ENCODE results near the gene NME3.
A peak's percentile ranks its signal among the peaks of the same experiment; 100 is the strongest.

Gene NME3

GRCh38 chr16:1732071-1732470 lies 39.3 kb downstream of the NME3 start:
- WGBS, 2 donors (ENCODE audit: extremely low coverage in 2 of 2, insufficient read length in 2 of 2, insufficient replicate concordance in 1 of 2) = no CpG with 5 or more reads among the region's 14 CpGs
- Histone ChIP-seq H4K8ac (ENCODE audit: low read depth, low read length) (no peak overlapping the region), H3K27ac (replicated peaks; ENCODE audit: low read length) (no peak overlapping the region), H3K79me1 (ENCODE audit: low read depth, low read length) (no peaks in the 10 kb centered on the region), H3K27me3 (ENCODE audit: control insufficient read depth in 3 of 3, insufficient read depth in 3 of 3, low read depth in 1 of 3, low read length in 3 of 3) (no peaks in the 10 kb centered on the region), H2BK15ac (ENCODE audit: low read length) (no peak overlapping the region), H2AFZ (ENCODE audit: low read length) (no peak overlapping the region), H3K4me1 (ENCODE audit: control insufficient read depth in 2 of 2, insufficient read depth in 1 of 2, low read depth in 1 of 2, low read length in 2 of 2) (no peaks in the 10 kb centered on the region), H3K9ac (ENCODE audit: low read depth, low read length, poor library complexity) (no peak overlapping the region), H3K4ac (ENCODE audit: low read length) (no peak overlapping the region), H3K4me3 (ENCODE audit: low read length in 2 of 2) (no peak overlapping the region), H2BK120ac (ENCODE audit: low read depth, low read length) (no peak overlapping the region), H3K18ac (ENCODE audit: low read length) (no peak overlapping the region), H4K91ac (ENCODE audit: low read depth, low read length, poor library complexity) (no peak overlapping the region), H3K9me3 (replicated peaks in 1 of 2; ENCODE audit: control insufficient read depth in 2 of 2, insufficient read depth in 1 of 2, low read depth in 1 of 2, low read length in 2 of 2) (peaks cover 14 to 19% of the 10 kb centered on the region in 2 donors), H2AK5ac (ENCODE audit: low read depth, low read length) (no peak overlapping the region), H3K4me2 (ENCODE audit: insufficient read depth, low read length, poor library complexity, severe bottlenecking) (no peak overlapping the region), H3K23ac (ENCODE audit: low read depth, low read length, poor library complexity) (peak overlapping the region; percentile 31), H3K14ac (ENCODE audit: low read length) (no peak overlapping the region), H2BK12ac (ENCODE audit: low read length) (no peak overlapping the region), H3K36me3 (replicated peaks in 1 of 2; ENCODE audit: control insufficient read depth in 2 of 2, insufficient read depth in 2 of 2, low read length in 2 of 2) (peaks cover 46 to 74% of the 10 kb centered on the region in 2 donors), H2BK5ac (ENCODE audit: low read length) (no peak overlapping the region)
- no peak for DNase-seq (ENCODE audit: low spot score)

- no peak overlapping the region for H3K4ac ChIP-seq (ENCODE audit: low read length)
- H3K4me1 ChIP-seq (ENCODE audit: control insufficient read depth in 2 of 2, insufficient read depth in 1 of 2, low read depth in 1 of 2, low read length in 2 of 2) = no peaks in the 10 kb centered on the region
- no peak overlapping the region for H3K4me2 ChIP-seq (ENCODE audit: insufficient read depth, low read length, poor library complexity, severe bottlenecking)
- no peak overlapping the region for H3K18ac ChIP-seq (ENCODE audit: low read length)
- peaks cover 50 to 79% of the 10 kb centered on the region in 2 donors for H3K36me3 ChIP-seq (replicated peaks in 1 of 2; ENCODE audit: control insufficient read depth in 2 of 2, insufficient read depth in 2 of 2, low read length in 2 of 2)
- H2AK5ac ChIP-seq (ENCODE audit: low read depth, low read length) = no peak overlapping the region
- no peak overlapping the region for H3K9ac ChIP-seq (ENCODE audit: low read depth, low read length, poor library complexity)
- H4K8ac ChIP-seq (ENCODE audit: low read depth, low read length) = no peak overlapping the region
- DNase-seq (ENCODE audit: low spot score) = no peak
- H4K91ac ChIP-seq (ENCODE audit: low read depth, low read length, poor library complexity) = no peak overlapping the region
- no CpG with 5 or more reads among the region's 7 CpGs for WGBS, 2 donors (ENCODE audit: extremely low coverage in 2 of 2, insufficient read length in 2 of 2, insufficient replicate concordance in 1 of 2)
- no peak overlapping the region for H2BK12ac ChIP-seq (ENCODE audit: low read length)
- peaks cover 14 to 16% of the 10 kb centered on the region in 2 donors for H3K9me3 ChIP-seq (replicated peaks in 1 of 2; ENCODE audit: control insufficient read depth in 2 of 2, insufficient read depth in 1 of 2, low read depth in 1 of 2, low read length in 2 of 2)
- no peak overlapping the region for H2BK120ac ChIP-seq (ENCODE audit: low read depth, low read length)
- H3K79me1 ChIP-seq (ENCODE audit: low read depth, low read length) = no peaks in the 10 kb centered on the region
- H2AFZ ChIP-seq (ENCODE audit: low read length) = no peak overlapping the region
- no peak overlapping the region for H2BK5ac ChIP-seq (ENCODE audit: low read length)
- H3K14ac ChIP-seq (ENCODE audit: low read length) = no peak overlapping the region
- H2BK15ac ChIP-seq (ENCODE audit: low read length) = no peak overlapping the region
- H3K4me3 ChIP-seq (ENCODE audit: low read length in 2 of 2) = no peak overlapping the region
- H3K23ac ChIP-seq (ENCODE audit: low read depth, low read length, poor library complexity) = no peak overlapping the region
- no peaks in the 10 kb centered on the region for H3K27me3 ChIP-seq (ENCODE audit: control insufficient read depth in 3 of 3, insufficient read depth in 3 of 3, low read depth in 1 of 3, low read length in 3 of 3)
- H3K27ac ChIP-seq (replicated peaks; ENCODE audit: low read length) = no peak overlapping the region
Observed at GRCh38 chr16:1731603-1732002, 39.7 kb downstream of the NME3 start.

- Histone ChIP-seq H3K4me3 (ENCODE audit: low read length in 2 of 2) (no peak overlapping the region), H2BK12ac (ENCODE audit: low read length) (no peak overlapping the region), H3K18ac (ENCODE audit: low read length) (no peak overlapping the region), H2BK5ac (ENCODE audit: low read length) (no peak overlapping the region), H3K9ac (ENCODE audit: low read depth, low read length, poor library complexity) (peak overlapping the region; percentile 50), H3K27ac (replicated peaks; ENCODE audit: low read length) (no peak overlapping the region), H3K4ac (ENCODE audit: low read length) (no peak overlapping the region), H2BK15ac (ENCODE audit: low read length) (no peak overlapping the region), H2AK5ac (ENCODE audit: low read depth, low read length) (no peak overlapping the region), H3K27me3 (ENCODE audit: control insufficient read depth in 3 of 3, insufficient read depth in 3 of 3, low read depth in 1 of 3, low read length in 3 of 3) (no peaks in the 10 kb centered on the region), H3K4me2 (ENCODE audit: insufficient read depth, low read length, poor library complexity, severe bottlenecking) (no peak overlapping the region), H3K9me3 (replicated peaks in 1 of 2; ENCODE audit: control insufficient read depth in 2 of 2, insufficient read depth in 1 of 2, low read depth in 1 of 2, low read length in 2 of 2) (peaks cover 14% of the 10 kb centered on the region in 2 donors), H2BK120ac (ENCODE audit: low read depth, low read length) (no peak overlapping the region), H3K4me1 (ENCODE audit: control insufficient read depth in 2 of 2, insufficient read depth in 1 of 2, low read depth in 1 of 2, low read length in 2 of 2) (no peaks in the 10 kb centered on the region), H4K91ac (ENCODE audit: low read depth, low read length, poor library complexity) (no peak overlapping the region), H3K23ac (ENCODE audit: low read depth, low read length, poor library complexity) (no peak overlapping the region), H2AFZ (ENCODE audit: low read length) (no peak overlapping the region), H4K8ac (ENCODE audit: low read depth, low read length) (no peak overlapping the region), H3K79me1 (ENCODE audit: low read depth, low read length) (no peaks in the 10 kb centered on the region), H3K36me3 (replicated peaks in 1 of 2; ENCODE audit: control insufficient read depth in 2 of 2, insufficient read depth in 2 of 2, low read length in 2 of 2) (peaks cover 51 to 84% of the 10 kb centered on the region in 2 donors), H3K14ac (ENCODE audit: low read length) (no peak overlapping the region)
- DNase-seq (ENCODE audit: low spot score) = no peak
- no CpG with 5 or more reads among the region's 7 CpGs for WGBS, 2 donors (ENCODE audit: extremely low coverage in 2 of 2, insufficient read length in 2 of 2, insufficient replicate concordance in 1 of 2)
Observed at GRCh38 chr16:1731073-1731472, 40.3 kb downstream of the NME3 start.

- Histone ChIP-seq H3K27me3 (ENCODE audit: control insufficient read depth in 3 of 3, insufficient read depth in 3 of 3, low read depth in 1 of 3, low read length in 3 of 3) (no peaks in the 10 kb centered on the region), H3K4me2 (ENCODE audit: insufficient read depth, low read length, poor library complexity, severe bottlenecking) (no peak overlapping the region), H3K23ac (ENCODE audit: low read depth, low read length, poor library complexity) (no peak overlapping the region), H2BK120ac (ENCODE audit: low read depth, low read length) (no peak overlapping the region), H3K36me3 (replicated peaks in 1 of 2; ENCODE audit: control insufficient read depth in 2 of 2, insufficient read depth in 2 of 2, low read length in 2 of 2) (peaks cover 48 to 85% of the 10 kb centered on the region in 2 donors), H3K79me1 (ENCODE audit: low read depth, low read length) (peaks cover 1% of the 10 kb centered on the region), H3K9me3 (replicated peaks in 1 of 2; ENCODE audit: control insufficient read depth in 2 of 2, insufficient read depth in 1 of 2, low read depth in 1 of 2, low read length in 2 of 2) (peaks cover 2 to 3% of the 10 kb centered on the region in 2 donors), H3K9ac (ENCODE audit: low read depth, low read length, poor library complexity) (peak overlapping the region; percentile 44), H3K14ac (ENCODE audit: low read length) (no peak overlapping the region), H2BK12ac (ENCODE audit: low read length) (no peak overlapping the region), H2BK5ac (ENCODE audit: low read length) (no peak overlapping the region), H2BK15ac (ENCODE audit: low read length) (no peak overlapping the region), H4K91ac (ENCODE audit: low read depth, low read length, poor library complexity) (no peak overlapping the region), H3K4me3 (ENCODE audit: low read length in 2 of 2) (no peak overlapping the region), H3K27ac (replicated peaks; ENCODE audit: low read length) (no peak overlapping the region), H3K4ac (ENCODE audit: low read length) (no peak overlapping the region), H2AK5ac (ENCODE audit: low read depth, low read length) (no peak overlapping the region), H3K18ac (ENCODE audit: low read length) (no peak overlapping the region), H3K4me1 (ENCODE audit: control insufficient read depth in 2 of 2, insufficient read depth in 1 of 2, low read depth in 1 of 2, low read length in 2 of 2) (no peaks in the 10 kb centered on the region), H4K8ac (ENCODE audit: low read depth, low read length) (no peak overlapping the region), H2AFZ (ENCODE audit: low read length) (no peak overlapping the region)
- no CpG with 5 or more reads among the region's 35 CpGs for WGBS, 2 donors (ENCODE audit: extremely low coverage in 2 of 2, insufficient read length in 2 of 2, insufficient replicate concordance in 1 of 2)
- DNase-seq (ENCODE audit: low spot score) = no peak
Observed at GRCh38 chr16:1729445-1729844, 41.9 kb downstream of the NME3 start.

Measured in neuronal stem cell (in vitro differentiated cells).